ENCODE data around the gene FHIT. TPM values are rescaled to one million over a fixed set of nuclear protein-coding genes. Genes with fewer than 3 reads are reported as not detected.

The FHIT gene
- total and polyA plus RNA-seq, 2 donors from 2014 or later, result 20.2 to 61.2 TPM

GRCh38 chr3:59798372-59799086, 1452.7 kb downstream of the FHIT start:
- Histone ChIP-seq H3K4me3 (ENCODE audit: low read length in 3 of 3) (no peak overlapping the region), H3K9ac (ENCODE audit: low read length in 3 of 3) (no peak overlapping the region), H3K9me3 (ENCODE audit: control insufficient read depth in 2 of 3, insufficient read depth in 1 of 3, low read length in 3 of 3) (no peaks in the 10 kb centered on the region), H3K4me1 (ENCODE audit: control insufficient read depth in 2 of 3, insufficient read depth in 2 of 3, low read depth in 1 of 3, low read length in 3 of 3) (no peaks in the 10 kb centered on the region), H3K36me3 (ENCODE audit: control insufficient read depth in 2 of 3, insufficient read depth in 3 of 3, low read length in 3 of 3) (no peaks in the 10 kb centered on the region), H3K27ac (ENCODE audit: low read depth in 2 of 2, low read length in 2 of 2) (no peak overlapping the region), H3K27me3 (ENCODE audit: control insufficient read depth, insufficient read depth, low read length) (no peaks in the 10 kb centered on the region)
- intact Hi-C loops (cut with DNase I), result no loop called here
- DNase-seq (no peak), FAIRE-seq (no peak)
- TF ChIP-seq CTCF (IDR thresholded peaks at IDR 0.05; ENCODE audit: borderline replicate concordance, extremely low read depth, insufficient read depth), result no peak

- Histone ChIP-seq H3K9ac (ENCODE audit: low read length in 3 of 3) (no peak overlapping the region), H3K4me1 (ENCODE audit: control insufficient read depth in 2 of 3, insufficient read depth in 2 of 3, low read depth in 1 of 3, low read length in 3 of 3) (no peaks in the 10 kb centered on the region), H3K4me3 (ENCODE audit: low read length in 3 of 3) (no peak overlapping the region), H3K36me3 (ENCODE audit: control insufficient read depth in 2 of 3, insufficient read depth in 3 of 3, low read length in 3 of 3) (no peaks in the 10 kb centered on the region), H3K27me3 (ENCODE audit: control insufficient read depth, insufficient read depth, low read length) (no peaks in the 10 kb centered on the region), H3K9me3 (ENCODE audit: control insufficient read depth in 2 of 3, insufficient read depth in 1 of 3, low read length in 3 of 3) (no peaks in the 10 kb centered on the region), H3K27ac (ENCODE audit: low read depth in 2 of 2, low read length in 2 of 2) (no peak overlapping the region)
- DNase-seq (no peak), FAIRE-seq (no peak)
- TF ChIP-seq CTCF (IDR thresholded peaks at IDR 0.05; ENCODE audit: borderline replicate concordance, extremely low read depth, insufficient read depth), result no peak
- intact Hi-C loops (cut with DNase I), result no loop called here
Measured at GRCh38 chr3:59797533-59797932, 1453.7 kb downstream of the FHIT start.

GRCh38 chr3:59796456-59796855, 1454.8 kb downstream of the FHIT start:
- no peak for TF ChIP-seq CTCF (IDR thresholded peaks at IDR 0.05; ENCODE audit: borderline replicate concordance, extremely low read depth, insufficient read depth)
- FAIRE-seq, result no peak

GRCh38 chr3:59795756-59796155, 1455.5 kb downstream of the FHIT start:
- no peak for DNase-seq
- Histone ChIP-seq H3K27ac (ENCODE audit: low read depth in 2 of 2, low read length in 2 of 2) (no peak overlapping the region), H3K9ac (ENCODE audit: low read length in 3 of 3) (no peak overlapping the region), H3K36me3 (ENCODE audit: control insufficient read depth in 2 of 3, insufficient read depth in 3 of 3, low read length in 3 of 3) (no peaks in the 10 kb centered on the region), H3K4me3 (ENCODE audit: low read length in 3 of 3) (no peak overlapping the region), H3K4me1 (ENCODE audit: control insufficient read depth in 2 of 3, insufficient read depth in 2 of 3, low read depth in 1 of 3, low read length in 3 of 3) (no peaks in the 10 kb centered on the region), H3K27me3 (ENCODE audit: control insufficient read depth, insufficient read depth, low read length) (no peaks in the 10 kb centered on the region), H3K9me3 (ENCODE audit: control insufficient read depth in 2 of 3, insufficient read depth in 1 of 3, low read length in 3 of 3) (no peaks in the 10 kb centered on the region)
- no peak for FAIRE-seq
- no peak for TF ChIP-seq CTCF (IDR thresholded peaks at IDR 0.05; ENCODE audit: borderline replicate concordance, extremely low read depth, insufficient read depth)
- intact Hi-C loops (cut with DNase I), result no loop called here

More at GRCh38 chr3:59796456-59796855, 1454.8 kb downstream of the FHIT start:
- H3K9me3 ChIP-seq (ENCODE audit: control insufficient read depth in 2 of 3, insufficient read depth in 1 of 3, low read length in 3 of 3), result no peaks in the 10 kb centered on the region
- intact Hi-C loops (cut with DNase I), result no loop called here
- no peak overlapping the region for H3K27ac ChIP-seq (ENCODE audit: low read depth in 2 of 2, low read length in 2 of 2)
- no peaks in the 10 kb centered on the region for H3K4me1 ChIP-seq (ENCODE audit: control insufficient read depth in 2 of 3, insufficient read depth in 2 of 3, low read depth in 1 of 3, low read length in 3 of 3)
- no peak overlapping the region for H3K9ac ChIP-seq (ENCODE audit: low read length in 3 of 3)
- DNase-seq, result no peak
- H3K36me3 ChIP-seq (ENCODE audit: control insufficient read depth in 2 of 3, insufficient read depth in 3 of 3, low read length in 3 of 3), result no peaks in the 10 kb centered on the region
- no peaks in the 10 kb centered on the region for H3K27me3 ChIP-seq (ENCODE audit: control insufficient read depth, insufficient read depth, low read length)
- no peak overlapping the region for H3K4me3 ChIP-seq (ENCODE audit: low read length in 3 of 3)

Measured in kidney (tissue), 14 donors.